ENCODE measurements around the gene KCNK15. TPM values are rescaled to one million over a fixed set of nuclear protein-coding genes. Genes with fewer than 3 reads are reported as not detected.

The KCNK15 gene
- total and polyA plus RNA-seq, 10 of the 15 experiments (the other 5 are each of a cell fraction or from before 2014, with no cell fraction given) = not detected

- FAIRE-seq (no peak), ATAC-seq (no peak), DNase-seq (ENCODE audit: low read depth, low spot score) (no peak)
- ChIA-PET CTCF (no interaction called here), RAD21 (ENCODE audit: unreplicated experiment) (no interaction called here), POLR2A (no interaction called here), SMC1A (ENCODE audit: uncharacterized antibody, unreplicated experiment) (no interaction called here)
- no peak overlapping the region for H3K27ac ChIP-seq (ENCODE audit: control insufficient read depth, insufficient read depth)
- 42% methylated on average over 10 of the region's 10 CpGs for WGBS (ENCODE audit: insufficient coverage, insufficient replicate concordance, low lambda C conversion rate, missing lambda C conversion rate)
- H4K20me1 ChIP-seq (ENCODE audit: control insufficient read depth, insufficient read depth) = no peaks in the 10 kb centered on the region
- intact Hi-C loops (cut with micrococcal nuclease; ENCODE audit: unreplicated experiment) = no loop called here
- no peak overlapping the region for H2AFZ ChIP-seq (ENCODE audit: control insufficient read depth, low read depth, low read length)
- H3K27me3 ChIP-seq (replicated peaks in 1 of 2; ENCODE audit: control insufficient read depth in 2 of 2, insufficient read depth in 2 of 2, low read length in 1 of 2) = no peaks in the 10 kb centered on the region; a peak in 2 of 4 replicates
- no TSS peak for BruUV-seq (replicated peaks)
- H3K79me2 ChIP-seq (ENCODE audit: control insufficient read depth, insufficient read depth, low read length) = no peaks in the 10 kb centered on the region
- H3K4me1 ChIP-seq (ENCODE audit: control insufficient read depth, insufficient read depth, low read length) = no peaks in the 10 kb centered on the region
- in situ Hi-C loops (cut with MboI) = no loop called here
- no peak overlapping the region for H3K4me3 ChIP-seq
- H3K36me3 ChIP-seq (ENCODE audit: control insufficient read depth in 2 of 2, insufficient read depth in 2 of 2, low read length in 1 of 2) = no peaks in the 10 kb centered on the region
- TF ChIP-seq MEF2B (IDR thresholded peaks at IDR 0.05; ENCODE audit: partially characterized antibody, poor library complexity, severe bottlenecking) = no peak
- no peak for TF ChIP-seq CBX5 (IDR thresholded peaks at IDR 0.05; ENCODE audit: low read depth)
- TF ChIP-seq BCL11A (IDR thresholded peaks at IDR 0.05; ENCODE audit: low read depth, low read length) = no peak
- no peak for TF ChIP-seq KAT2A (conservative IDR thresholded peaks at IDR 0.05; ENCODE audit: control insufficient read depth, low read depth, low read length)
- TF ChIP-seq PBX3 (IDR thresholded peaks at IDR 0.05; ENCODE audit: insufficient replicate concordance, low read depth, low read length) = no peak
- TF ChIP-seq ZNF217 (IDR thresholded peaks at IDR 0.05) = no peak
- TF ChIP-seq MTA3 (IDR thresholded peaks at IDR 0.05; ENCODE audit: borderline replicate concordance, low read length) = no peak
- no peak for TF ChIP-seq CREM (IDR thresholded peaks at IDR 0.05; ENCODE audit: low read depth)
- no peak for TF ChIP-seq BHLHE40 (IDR thresholded peaks at IDR 0.05; ENCODE audit: borderline replicate concordance in 1 of 2, low read depth in 2 of 2, low read length in 1 of 2)
- TF ChIP-seq JUND (IDR thresholded peaks at IDR 0.05; ENCODE audit: low read depth, low read length) = no peak
- no peak for TF ChIP-seq HDAC6 (IDR thresholded peaks at IDR 0.05; ENCODE audit: unreplicated experiment)
- TF ChIP-seq TBL1XR1 (IDR thresholded peaks at IDR 0.05; ENCODE audit: low read depth, low read length) = no peak
- no peaks in the 10 kb centered on the region for H3K9me3 ChIP-seq (replicated peaks; ENCODE audit: control insufficient read depth, insufficient read depth, low read length)
- H3K4me2 ChIP-seq (ENCODE audit: control insufficient read depth, insufficient read depth) = no peak overlapping the region
- no peak overlapping the region for H3K9ac ChIP-seq (ENCODE audit: control insufficient read depth, insufficient read depth, low read length)
Observed at GRCh38 chr20:44788706-44789456, 43.2 kb downstream of the KCNK15 start.
